Measurements from ENCODE around the gene TIMM44.
A peak's percentile ranks its signal among the peaks of the same experiment; 100 is the strongest.

TIMM44 gene

DNA sequence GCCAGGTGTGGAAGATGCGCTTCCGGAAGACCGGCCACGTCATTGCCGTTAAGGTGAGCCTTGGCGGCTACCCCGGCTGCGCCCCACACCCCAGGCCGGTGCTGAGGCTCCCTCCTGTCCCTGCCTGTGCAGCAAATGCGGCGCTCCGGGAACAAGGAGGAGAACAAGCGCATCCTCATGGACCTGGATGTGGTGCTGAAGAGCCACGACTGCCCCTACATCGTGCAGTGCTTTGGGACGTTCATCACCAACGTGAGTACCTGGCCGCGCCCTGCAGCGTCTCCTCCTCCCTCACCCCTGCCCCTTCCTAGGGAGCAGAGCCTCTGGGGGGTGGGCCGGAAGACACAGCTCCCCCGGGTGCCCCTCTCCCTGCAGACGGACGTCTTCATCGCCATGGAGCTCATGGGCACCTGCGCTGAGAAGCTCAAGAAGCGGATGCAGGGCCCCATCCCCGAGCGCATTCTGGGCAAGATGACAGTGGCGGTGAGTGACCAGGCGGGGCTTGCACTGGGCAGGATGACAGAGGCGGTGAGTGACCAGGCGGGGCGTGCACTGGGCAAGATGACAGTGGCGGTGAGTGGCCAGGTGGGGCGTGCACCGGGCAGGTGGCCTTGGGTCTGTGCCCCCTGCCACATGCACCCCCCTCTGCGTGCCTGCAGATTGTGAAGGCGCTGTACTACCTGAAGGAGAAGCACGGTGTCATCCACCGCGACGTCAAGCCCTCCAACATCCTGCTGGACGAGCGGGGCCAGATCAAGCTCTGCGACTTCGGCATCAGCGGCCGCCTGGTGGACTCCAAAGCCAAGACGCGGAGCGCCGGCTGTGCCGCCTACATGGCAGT is 32.9 kb downstream of the TIMM44 start:
- H3K36me3 Mint-ChIP-seq (ENCODE audit: low read depth) = peaks cover 11% of the 10 kb centered on the region
- no peak overlapping the region for H3K4me3 Mint-ChIP-seq
- H3K27ac Mint-ChIP-seq = no peak overlapping the region
- no peaks in the 10 kb centered on the region for H3K9me3 Mint-ChIP-seq
- peaks cover 3% of the 10 kb centered on the region for H3K27me3 Mint-ChIP-seq (ENCODE audit: low read depth)
- peaks cover 5% of the 10 kb centered on the region for H3K4me1 Mint-ChIP-seq (ENCODE audit: low read depth)

DNA sequence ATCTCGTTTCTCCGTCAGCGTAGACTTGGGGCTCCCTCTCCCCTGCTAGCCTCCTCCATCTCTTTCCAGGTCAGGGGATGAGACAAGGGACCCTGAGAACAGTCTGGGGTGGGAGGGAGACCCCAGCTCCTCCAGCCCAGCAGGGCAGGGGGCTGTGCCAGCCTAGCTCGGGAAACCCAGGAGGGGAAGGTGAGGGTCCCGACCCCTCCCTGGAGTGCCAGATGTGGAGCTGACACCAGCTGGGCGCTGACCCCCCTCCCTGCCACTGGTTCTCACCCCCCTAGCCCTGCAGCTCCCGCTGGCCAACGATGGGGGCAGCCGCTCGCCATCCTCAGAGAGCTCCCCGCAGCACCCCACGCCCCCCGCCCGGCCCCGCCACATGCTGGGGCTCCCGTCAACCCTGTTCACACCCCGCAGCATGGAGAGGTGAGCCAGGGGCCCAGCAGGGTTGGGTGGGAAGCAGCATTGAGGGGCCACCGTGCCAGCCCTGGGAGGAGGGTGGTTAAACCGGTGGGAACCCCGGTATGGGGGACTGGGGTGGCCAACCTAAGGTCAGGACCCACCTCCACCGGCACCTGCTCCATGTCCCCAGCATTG is 33.9 kb downstream of the TIMM44 start:
- Mint-ChIP-seq H3K36me3 (ENCODE audit: low read depth) (peaks cover 18% of the 10 kb centered on the region), H3K9me3 (no peaks in the 10 kb centered on the region)

DNA sequence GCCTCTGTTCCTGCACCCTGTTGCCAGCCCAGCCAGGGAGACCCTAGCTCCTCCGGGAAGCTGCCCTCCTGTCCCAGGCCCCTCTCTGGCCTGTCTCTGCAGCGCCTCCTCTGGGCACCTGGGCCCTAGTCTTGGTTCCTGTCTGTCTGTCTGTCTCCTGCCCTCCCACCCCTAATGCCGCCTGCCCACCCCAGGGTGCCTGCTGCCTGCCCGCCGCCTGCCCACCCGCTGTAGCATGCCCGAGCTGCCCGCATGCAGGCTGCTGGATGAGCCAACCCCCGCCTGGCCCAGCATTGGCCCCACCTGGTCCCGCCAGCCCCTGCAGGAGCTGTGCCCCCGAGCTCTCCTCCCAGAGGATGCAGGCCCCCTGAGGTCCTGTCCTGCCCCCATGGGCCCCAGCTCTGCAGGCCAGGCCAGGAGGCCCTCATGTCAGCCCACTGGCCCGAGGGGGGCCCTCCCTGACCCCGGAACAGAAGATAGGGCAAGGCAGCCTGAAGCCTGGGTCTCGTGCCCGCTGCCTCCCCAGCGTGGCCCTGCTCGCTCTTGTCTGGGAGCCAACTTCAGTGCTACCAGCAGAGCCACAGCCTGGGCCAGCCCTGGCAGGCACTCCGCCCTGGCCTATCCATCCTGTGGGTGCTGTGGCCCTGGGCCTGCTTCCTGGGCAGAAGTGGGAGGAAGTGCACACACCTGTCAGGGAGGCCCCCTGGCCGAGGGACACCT is 34.6 kb downstream of the TIMM44 start:
- H3K36me3 Mint-ChIP-seq (ENCODE audit: low read depth) = peaks cover 18% of the 10 kb centered on the region
- H3K27ac Mint-ChIP-seq = no peak overlapping the region
- no peaks in the 10 kb centered on the region for H3K27me3 Mint-ChIP-seq (ENCODE audit: low read depth)
- H3K4me1 Mint-ChIP-seq (ENCODE audit: low read depth) = peaks cover 12% of the 10 kb centered on the region
- H3K9me3 Mint-ChIP-seq = no peaks in the 10 kb centered on the region
- no peak overlapping the region for H3K4me3 Mint-ChIP-seq

More for the DNA sequence above, 33.9 kb downstream of the TIMM44 start:
- no peak overlapping the region for H3K4me3 Mint-ChIP-seq
- H3K27ac Mint-ChIP-seq = no peak overlapping the region
- H3K27me3 Mint-ChIP-seq (ENCODE audit: low read depth) = no peaks in the 10 kb centered on the region
- H3K4me1 Mint-ChIP-seq (ENCODE audit: low read depth) = peaks cover 10% of the 10 kb centered on the region

DNA sequence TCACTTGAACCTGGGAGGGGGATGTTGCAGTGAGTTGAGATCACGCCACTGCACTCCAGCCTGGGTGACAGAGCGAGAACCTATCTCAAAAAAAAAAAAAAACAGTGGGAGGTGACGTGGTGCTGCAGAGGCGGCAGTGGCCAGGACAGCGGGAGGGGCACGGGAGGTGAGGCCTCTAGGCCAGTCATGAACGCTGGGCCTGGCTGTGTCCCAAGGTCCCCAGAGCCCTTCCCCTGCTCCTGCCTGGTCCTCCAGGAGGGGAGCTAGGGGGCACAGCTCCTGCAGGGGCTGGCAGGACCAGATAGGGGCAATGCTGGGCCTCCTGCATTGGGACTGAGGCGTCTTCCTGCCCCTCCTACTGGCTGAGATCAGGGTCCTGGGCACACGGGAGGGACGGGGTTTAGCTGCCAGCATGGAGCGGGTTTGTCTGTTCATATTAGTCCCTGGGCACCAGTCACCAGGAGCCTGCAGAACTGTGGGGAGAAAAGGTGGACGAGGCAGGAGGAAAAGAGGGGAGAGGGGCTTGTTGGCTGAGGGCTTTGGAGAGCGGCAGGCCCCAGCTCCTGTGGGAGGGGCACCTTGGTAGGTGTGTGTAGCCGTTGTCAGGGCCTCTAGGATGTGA is 35.3 kb downstream of the TIMM44 start:
- Mint-ChIP-seq H3K4me1 (ENCODE audit: low read depth) (peaks cover 12% of the 10 kb centered on the region), H3K36me3 (ENCODE audit: low read depth) (peaks cover 18% of the 10 kb centered on the region), H3K4me3 (no peak overlapping the region), H3K9me3 (no peaks in the 10 kb centered on the region), H3K27me3 (ENCODE audit: low read depth) (no peaks in the 10 kb centered on the region), H3K27ac (no peak overlapping the region)

DNA sequence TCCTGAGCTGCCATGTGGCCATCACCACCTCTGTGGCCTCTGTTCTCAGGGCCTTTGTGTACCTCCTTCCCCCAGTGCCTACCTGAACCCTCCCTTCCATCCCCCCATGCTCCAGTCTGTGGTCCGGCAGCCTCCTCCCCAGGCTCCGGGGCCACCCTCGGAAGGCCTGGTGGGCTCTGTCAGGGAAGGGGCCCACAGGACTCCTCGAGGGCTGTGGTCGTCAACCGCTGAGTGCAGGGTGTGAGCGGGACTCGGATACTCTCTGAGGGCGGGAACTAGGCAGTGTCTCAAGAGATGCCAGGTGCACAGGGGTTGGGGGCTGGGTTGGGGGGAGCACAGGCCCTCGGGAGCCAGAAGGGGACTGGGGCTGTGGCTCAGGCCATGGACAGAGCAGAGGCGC is 35.9 kb downstream of the TIMM44 start:
- Mint-ChIP-seq H3K9me3 (no peaks in the 10 kb centered on the region), H3K27ac (no peak overlapping the region), H3K4me1 (ENCODE audit: low read depth) (peaks cover 14% of the 10 kb centered on the region), H3K4me3 (no peak overlapping the region), H3K27me3 (ENCODE audit: low read depth) (no peaks in the 10 kb centered on the region), H3K36me3 (ENCODE audit: low read depth) (peaks cover 13% of the 10 kb centered on the region)

DNA sequence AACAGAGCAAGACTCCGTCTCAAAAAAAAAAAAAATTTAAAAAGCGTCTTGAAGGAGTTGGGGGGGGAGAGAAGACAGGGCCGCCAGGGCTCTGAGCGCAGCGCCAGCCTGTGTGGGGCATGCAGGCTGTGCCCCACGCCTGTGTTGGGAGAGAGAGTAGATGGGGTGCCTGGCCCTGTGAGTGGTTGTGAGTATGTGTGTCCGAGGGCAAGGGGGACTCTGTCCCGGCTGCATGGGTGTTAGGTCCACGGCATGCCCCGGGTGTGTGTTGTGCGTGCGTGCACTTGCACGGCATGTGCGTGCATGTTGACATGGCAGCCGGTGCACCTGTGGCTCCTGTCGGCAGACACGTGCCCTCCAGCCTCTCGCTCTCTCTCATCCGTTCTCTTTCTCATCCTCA is 36.3 kb downstream of the TIMM44 start:
- Mint-ChIP-seq H3K27ac (no peak overlapping the region), H3K36me3 (ENCODE audit: low read depth) (peaks cover 12% of the 10 kb centered on the region), H3K27me3 (ENCODE audit: low read depth) (no peaks in the 10 kb centered on the region), H3K4me3 (no peak overlapping the region), H3K4me1 (ENCODE audit: low read depth) (peaks cover 16% of the 10 kb centered on the region), H3K9me3 (no peaks in the 10 kb centered on the region)

DNA sequence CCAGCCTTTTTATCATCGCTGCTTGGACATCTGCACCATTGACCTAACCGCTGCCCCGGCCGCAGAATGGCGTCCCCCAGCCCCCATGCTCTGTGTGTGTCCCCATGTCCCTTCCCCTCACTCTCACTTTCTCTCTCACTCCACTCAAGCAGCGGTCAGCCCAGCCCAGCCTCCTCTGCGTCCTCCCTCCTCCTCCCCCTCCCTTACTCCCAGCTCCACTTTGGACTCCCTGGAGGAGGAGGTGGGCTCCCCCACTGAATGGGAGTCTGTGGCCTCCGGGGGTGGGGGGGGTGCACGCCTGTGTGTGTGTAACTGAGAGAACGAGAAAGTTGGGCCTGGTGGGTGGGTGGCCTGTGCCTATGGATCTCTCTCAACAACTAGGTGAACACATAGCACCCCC is 37.6 kb downstream of the TIMM44 start:
- H3K36me3 Mint-ChIP-seq (ENCODE audit: low read depth) = peaks cover 10% of the 10 kb centered on the region
- peak overlapping the region; percentile 79 for H3K27ac Mint-ChIP-seq
- no peaks in the 10 kb centered on the region for H3K9me3 Mint-ChIP-seq
- H3K4me1 Mint-ChIP-seq (ENCODE audit: low read depth) = peaks cover 16% of the 10 kb centered on the region
- no peaks in the 10 kb centered on the region for H3K27me3 Mint-ChIP-seq (ENCODE audit: low read depth)
- peak overlapping the region; percentile 82 for H3K4me3 Mint-ChIP-seq

DNA sequence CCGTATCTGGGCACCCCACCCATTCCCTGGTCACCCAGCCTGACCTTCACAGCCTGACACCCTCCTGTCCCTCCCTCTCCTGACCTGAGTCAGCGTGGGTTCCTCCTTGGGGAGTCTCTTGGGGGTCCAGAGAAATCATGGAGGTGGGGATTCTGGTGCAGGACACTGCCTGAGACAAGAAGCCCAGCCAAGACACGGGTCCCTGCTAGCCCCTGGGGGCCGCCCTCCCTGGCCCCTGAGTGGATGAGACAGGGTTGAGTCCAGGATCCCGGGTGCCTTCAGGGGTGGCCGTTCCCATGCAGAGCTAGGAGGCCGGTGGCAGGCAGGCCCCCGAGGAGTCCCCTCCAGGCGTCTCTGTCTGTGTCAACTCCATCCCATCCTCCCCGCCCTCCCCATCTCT is 38.2 kb downstream of the TIMM44 start:
- peak overlapping the region; percentile 82 for H3K27ac Mint-ChIP-seq
- no peaks in the 10 kb centered on the region for H3K9me3 Mint-ChIP-seq
- peaks cover 8% of the 10 kb centered on the region for H3K36me3 Mint-ChIP-seq (ENCODE audit: low read depth)
- H3K27me3 Mint-ChIP-seq (ENCODE audit: low read depth) = no peaks in the 10 kb centered on the region
- H3K4me1 Mint-ChIP-seq (ENCODE audit: low read depth) = peaks cover 16% of the 10 kb centered on the region
- H3K4me3 Mint-ChIP-seq = peak overlapping the region; percentile 82

DNA sequence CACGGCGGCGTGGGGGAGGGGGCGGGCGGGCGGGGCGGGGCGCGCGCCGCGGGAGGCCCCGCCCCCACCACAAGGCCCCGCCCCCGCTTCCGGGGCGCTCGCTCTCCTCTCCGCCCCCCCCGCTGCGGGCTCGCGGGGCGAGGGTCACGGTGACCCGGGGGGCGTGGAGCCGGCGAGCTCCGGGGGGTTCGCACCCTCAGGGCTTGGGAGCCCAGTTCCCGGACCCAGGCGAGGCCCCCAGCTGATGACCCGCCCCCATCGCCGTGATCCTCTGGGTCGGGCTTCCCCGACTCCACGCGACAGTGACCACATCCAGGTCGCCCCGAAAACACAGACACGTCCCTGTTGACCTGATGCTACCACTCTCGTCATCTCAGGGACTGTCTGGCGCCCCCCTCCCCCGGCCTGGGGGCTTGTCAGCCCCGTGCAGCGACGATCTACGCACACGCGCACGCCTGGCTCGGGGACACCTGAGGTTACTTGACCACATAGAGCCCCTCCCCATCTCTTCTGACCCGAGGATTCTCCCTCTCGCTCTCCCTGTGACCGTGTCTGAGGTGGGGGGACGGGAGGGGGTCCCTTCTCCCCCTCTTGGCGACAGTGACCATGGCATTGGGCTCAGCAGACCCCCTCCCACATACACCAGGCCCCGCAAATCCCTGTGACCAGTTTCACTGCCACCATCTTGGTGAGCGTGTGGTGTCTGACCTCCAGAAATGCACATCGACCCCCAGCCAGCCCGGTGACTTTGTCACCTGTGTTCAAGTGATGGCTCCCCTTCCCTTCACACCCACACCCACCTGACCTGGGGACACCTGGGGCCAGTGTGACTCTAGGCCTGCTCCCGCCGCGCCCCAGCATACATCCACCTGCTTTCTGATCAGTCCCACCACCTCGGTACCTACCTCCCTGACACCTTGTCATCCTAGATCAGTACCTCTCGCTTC is 39.1 kb downstream of the TIMM44 start:
- H3K27ac Mint-ChIP-seq = peak overlapping the region; percentile 82
- H3K36me3 Mint-ChIP-seq (ENCODE audit: low read depth) = peaks cover 8% of the 10 kb centered on the region
- peak overlapping the region; percentile 82 for H3K4me3 Mint-ChIP-seq
- H3K27me3 Mint-ChIP-seq (ENCODE audit: low read depth) = no peaks in the 10 kb centered on the region
- peaks cover 16% of the 10 kb centered on the region for H3K4me1 Mint-ChIP-seq (ENCODE audit: low read depth)
- H3K9me3 Mint-ChIP-seq = no peaks in the 10 kb centered on the region

DNA sequence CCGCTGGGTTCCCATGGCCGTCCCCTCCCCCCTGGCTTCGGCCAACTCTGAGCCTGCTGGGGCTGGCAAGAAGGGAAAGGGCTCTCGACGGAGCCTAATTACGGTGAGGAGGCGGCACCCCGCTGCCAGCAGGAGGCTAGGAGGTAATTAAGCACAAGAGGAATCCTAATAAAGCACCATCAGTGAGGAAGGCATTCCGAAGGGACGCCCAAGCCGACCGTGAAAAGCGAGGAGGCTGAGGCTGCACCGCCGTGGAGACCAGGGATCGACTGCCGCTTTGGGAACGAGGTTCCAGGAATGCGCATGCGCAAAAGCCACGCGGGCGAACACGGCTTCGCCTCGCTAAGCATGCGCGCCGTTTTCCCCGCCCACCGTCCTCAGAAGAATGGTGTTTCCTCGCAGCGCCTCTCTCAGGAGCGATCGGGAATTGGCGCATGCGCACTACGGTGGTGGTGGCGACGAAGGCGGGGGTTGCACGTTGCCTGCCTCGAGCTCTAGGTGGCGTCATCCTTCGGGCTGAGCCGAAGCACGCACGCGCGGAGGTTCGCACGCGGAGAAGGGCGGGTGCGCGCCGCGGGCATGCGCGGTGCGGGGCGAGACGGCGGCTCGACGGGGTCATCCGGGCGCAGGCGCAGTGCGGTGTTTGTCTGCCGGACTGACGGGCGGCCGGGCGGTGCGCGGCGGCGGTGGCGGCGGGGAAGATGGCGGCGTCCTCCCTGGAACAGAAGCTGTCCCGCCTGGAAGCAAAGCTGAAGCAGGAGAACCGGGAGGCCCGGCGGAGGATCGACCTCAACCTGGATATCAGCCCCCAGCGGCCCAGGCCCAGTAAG is 40.0 kb downstream of the TIMM44 start, which contains the start of gene MAP2K7:
Gene MAP2K7 (plus strand): TSS at position 634 of the 830 bp plus-strand sequence. CDS start 68 bp downstream, at position 702.
- Mint-ChIP-seq H3K9me3 (no peaks in the 10 kb centered on the region), H3K4me3 (peak within 1 kb of the TSS; percentile 90), H3K27me3 (ENCODE audit: low read depth) (no peaks in the 10 kb centered on the region), H3K36me3 (ENCODE audit: low read depth) (peaks cover 8% of the 10 kb centered on the region), H3K4me1 (ENCODE audit: low read depth) (peaks cover 16% of the 10 kb centered on the region), H3K27ac (peak within 1 kb of the TSS; percentile 94)

DNA sequence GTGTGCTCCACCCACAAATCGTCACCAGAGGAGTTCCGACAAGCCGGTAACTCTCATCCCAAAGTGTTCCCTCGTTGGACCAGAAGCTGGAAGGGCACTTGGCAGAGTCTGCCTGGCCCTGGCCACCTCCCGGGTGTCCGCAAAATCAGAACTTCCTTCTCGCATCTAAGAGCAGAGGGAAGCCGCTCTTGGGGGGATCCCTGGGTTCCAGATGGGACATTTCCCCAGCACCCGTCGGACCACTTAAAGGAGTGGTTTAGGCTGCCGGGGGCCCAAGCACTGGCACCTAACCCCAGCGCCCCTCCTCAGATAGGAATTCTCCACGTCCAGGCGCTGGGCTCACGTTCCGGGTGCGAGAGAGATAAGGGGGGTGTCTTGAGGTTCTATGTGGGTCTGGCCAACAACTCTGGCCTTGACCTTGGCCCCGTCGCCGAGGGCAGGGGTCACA is 40.6 kb downstream of the TIMM44 start:
- Mint-ChIP-seq H3K4me1 (ENCODE audit: low read depth) (peaks cover 16% of the 10 kb centered on the region), H3K9me3 (no peaks in the 10 kb centered on the region), H3K36me3 (ENCODE audit: low read depth) (peaks cover 8% of the 10 kb centered on the region), H3K4me3 (peak overlapping the region; percentile 90), H3K27ac (peak overlapping the region; percentile 94), H3K27me3 (ENCODE audit: low read depth) (no peaks in the 10 kb centered on the region)

DNA sequence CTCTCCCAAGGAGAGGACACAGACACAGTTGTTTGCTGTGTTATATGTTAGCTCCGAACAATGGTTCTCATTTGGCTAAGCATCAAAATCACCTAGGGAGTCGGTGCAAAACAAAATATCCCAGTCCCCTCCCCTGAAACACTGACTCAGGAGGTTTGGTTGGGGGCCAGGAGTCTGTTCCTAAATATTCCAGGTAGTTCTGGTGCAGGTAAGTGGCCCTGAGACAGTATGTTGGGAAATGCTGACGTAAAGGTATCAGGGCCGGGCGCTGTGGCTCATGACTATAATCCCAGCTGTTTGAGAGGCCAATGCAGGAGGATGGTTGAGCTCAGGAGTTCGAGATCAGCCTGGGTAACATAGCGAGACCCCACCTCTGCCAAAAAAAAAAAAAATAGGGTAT is 42.1 kb downstream of the TIMM44 start:
- H3K36me3 Mint-ChIP-seq (ENCODE audit: low read depth) = peaks cover 8% of the 10 kb centered on the region
- H3K9me3 Mint-ChIP-seq = no peaks in the 10 kb centered on the region
- H3K27ac Mint-ChIP-seq = no peak overlapping the region
- peaks cover 16% of the 10 kb centered on the region for H3K4me1 Mint-ChIP-seq (ENCODE audit: low read depth)
- no peak overlapping the region for H3K4me3 Mint-ChIP-seq
- no peaks in the 10 kb centered on the region for H3K27me3 Mint-ChIP-seq (ENCODE audit: low read depth)

DNA sequence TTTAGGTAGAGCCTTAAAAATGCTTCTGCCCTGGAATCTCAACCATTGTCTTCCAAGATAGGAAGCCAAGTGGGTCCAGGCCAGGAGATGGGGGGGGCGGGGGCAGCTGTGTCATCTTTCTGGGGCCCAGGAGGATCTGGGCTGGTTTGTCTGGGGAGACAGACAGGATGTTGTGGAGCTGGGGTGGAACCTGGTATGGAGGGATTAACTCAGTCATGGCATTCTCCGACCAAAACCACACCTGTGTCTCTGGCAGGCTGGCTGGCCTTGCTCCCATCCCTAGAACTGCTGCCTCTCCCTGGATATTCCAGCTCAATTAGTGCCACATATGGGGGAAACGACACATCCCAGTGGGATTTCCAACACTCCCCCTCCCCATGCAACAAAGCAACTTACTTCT is 42.5 kb downstream of the TIMM44 start:
- Mint-ChIP-seq H3K27ac (no peak overlapping the region), H3K4me3 (no peak overlapping the region), H3K36me3 (ENCODE audit: low read depth) (peaks cover 8% of the 10 kb centered on the region), H3K4me1 (ENCODE audit: low read depth) (peaks cover 16% of the 10 kb centered on the region), H3K27me3 (ENCODE audit: low read depth) (no peaks in the 10 kb centered on the region), H3K9me3 (no peaks in the 10 kb centered on the region)
